GM23248 (cell line): ENCODE measurements around the gene ZDHHC14.

Experiments used
- EZH2 ChIP-seq: fragments of 200-600 bp; sonication (generic); IDR thresholded peaks from 2 replicates; pipeline ENCODE4 v1.6.1; 2018; ENCODE audit warnings: antibody characterized with exemption, mild to moderate bottlenecking; ENCODE audit not compliant: insufficient read depth, poor library complexity, severe bottlenecking
- EZH2phosphoT487 ChIP-seq: fragments of 200-600 bp; sonication (generic); IDR thresholded peaks from 2 replicates; pipeline ENCODE4 v1.6.1; 2018; ENCODE audit warnings: antibody characterized with exemption, moderate library complexity, mild to moderate bottlenecking, low read depth; ENCODE audit not compliant: insufficient read depth

DNA sequence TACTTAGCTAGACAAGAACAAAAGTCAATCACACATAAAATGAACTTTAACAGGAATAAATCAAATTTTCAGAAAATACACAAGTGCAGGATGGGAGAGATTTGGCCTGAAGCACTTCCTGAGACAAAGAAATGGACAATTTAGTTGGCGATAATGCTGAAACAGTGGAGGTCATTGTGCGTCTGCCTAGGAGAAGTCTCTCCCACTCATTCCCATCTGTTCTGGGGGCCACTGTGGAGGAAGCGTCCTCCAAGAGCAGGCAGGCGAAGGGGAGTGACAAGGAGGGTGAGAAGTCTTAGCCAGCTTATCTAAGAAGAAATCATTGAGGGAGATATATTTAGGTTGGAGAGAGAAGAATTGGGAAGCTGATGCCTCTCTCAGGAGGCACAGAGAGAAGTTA lies 47.5 kb upstream of the ZDHHC14 start:
- TF ChIP-seq EZH2 (no peak), EZH2phosphoT487 (no peak)
